Keratinocyte (primary cell): Measurements from ENCODE around the gene CHSY3.

Experiments used
- EZH2 ChIP-seq: IDR thresholded peaks from one replicate; pipeline ENCODE4 v1.6.1; 2012; ENCODE audit warnings: inconsistent platforms, mild to moderate bottlenecking, low read length, moderate library complexity
- TF ChIP-seq, protein P1 (sequence below), 3 experiments: IDR thresholded peaks in 1 of 3; conservative IDR thresholded peaks in 1 of 3; optimal IDR thresholded peaks in 1 of 3; 2 replicates in 2 of 3; 3 replicates in 1 of 3; pipeline versions ENCODE3 to v1.5.1; 2011; ENCODE audit warnings: low read length in 3 of 3, mild to moderate bottlenecking in 3 of 3, moderate library complexity in 2 of 3, control low read depth in 1 of 3, inconsistent platforms in 1 of 3; ENCODE audit not compliant: insufficient read depth in 2 of 3; ENCODE audit errors: extremely low read depth in 1 of 3

DNA sequence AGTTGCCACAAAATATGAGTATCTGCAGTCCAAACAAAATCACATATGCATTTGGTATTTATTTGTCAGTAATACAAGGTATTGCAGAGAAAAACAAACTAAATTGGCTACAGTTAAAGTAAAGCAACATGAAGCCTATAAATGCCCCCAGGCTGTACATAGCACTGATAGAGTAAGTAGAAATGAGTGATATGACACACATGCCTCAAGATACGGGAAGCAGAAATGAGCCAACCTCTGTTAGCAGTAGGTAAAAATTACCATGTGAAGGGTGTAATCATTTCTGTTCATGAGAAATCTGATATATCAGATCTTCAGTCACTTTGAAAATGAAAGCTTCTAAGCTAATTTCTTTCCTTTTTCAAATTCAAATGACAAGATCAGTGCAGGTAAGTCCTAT lies 131.1 kb downstream of the CHSY3 start:
- TF ChIP-seq EZH2, result no peak
- TF ChIP-seq, protein P1, sequence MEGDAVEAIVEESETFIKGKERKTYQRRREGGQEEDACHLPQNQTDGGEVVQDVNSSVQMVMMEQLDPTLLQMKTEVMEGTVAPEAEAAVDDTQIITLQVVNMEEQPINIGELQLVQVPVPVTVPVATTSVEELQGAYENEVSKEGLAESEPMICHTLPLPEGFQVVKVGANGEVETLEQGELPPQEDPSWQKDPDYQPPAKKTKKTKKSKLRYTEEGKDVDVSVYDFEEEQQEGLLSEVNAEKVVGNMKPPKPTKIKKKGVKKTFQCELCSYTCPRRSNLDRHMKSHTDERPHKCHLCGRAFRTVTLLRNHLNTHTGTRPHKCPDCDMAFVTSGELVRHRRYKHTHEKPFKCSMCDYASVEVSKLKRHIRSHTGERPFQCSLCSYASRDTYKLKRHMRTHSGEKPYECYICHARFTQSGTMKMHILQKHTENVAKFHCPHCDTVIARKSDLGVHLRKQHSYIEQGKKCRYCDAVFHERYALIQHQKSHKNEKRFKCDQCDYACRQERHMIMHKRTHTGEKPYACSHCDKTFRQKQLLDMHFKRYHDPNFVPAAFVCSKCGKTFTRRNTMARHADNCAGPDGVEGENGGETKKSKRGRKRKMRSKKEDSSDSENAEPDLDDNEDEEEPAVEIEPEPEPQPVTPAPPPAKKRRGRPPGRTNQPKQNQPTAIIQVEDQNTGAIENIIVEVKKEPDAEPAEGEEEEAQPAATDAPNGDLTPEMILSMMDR (optimal IDR thresholded peaks at IDR 0.05 in 1 of 3, IDR thresholded peaks at IDR 0.05 in 1 of 3, conservative IDR thresholded peaks at IDR 0.05 in 1 of 3; ENCODE audit: extremely low read depth in 1 of 3, insufficient read depth in 2 of 3, low read length in 3 of 3), result no peak
